ENCODE measurements around the gene ACADL.

The ACADL gene

GRCh38 chr2:210169516-210170195, 55.6 kb downstream of the ACADL start:
- DNase-seq: no peak

GRCh38 chr2:210167227-210167626, 58.0 kb downstream of the ACADL start:
- no peak for DNase-seq

DNA sequence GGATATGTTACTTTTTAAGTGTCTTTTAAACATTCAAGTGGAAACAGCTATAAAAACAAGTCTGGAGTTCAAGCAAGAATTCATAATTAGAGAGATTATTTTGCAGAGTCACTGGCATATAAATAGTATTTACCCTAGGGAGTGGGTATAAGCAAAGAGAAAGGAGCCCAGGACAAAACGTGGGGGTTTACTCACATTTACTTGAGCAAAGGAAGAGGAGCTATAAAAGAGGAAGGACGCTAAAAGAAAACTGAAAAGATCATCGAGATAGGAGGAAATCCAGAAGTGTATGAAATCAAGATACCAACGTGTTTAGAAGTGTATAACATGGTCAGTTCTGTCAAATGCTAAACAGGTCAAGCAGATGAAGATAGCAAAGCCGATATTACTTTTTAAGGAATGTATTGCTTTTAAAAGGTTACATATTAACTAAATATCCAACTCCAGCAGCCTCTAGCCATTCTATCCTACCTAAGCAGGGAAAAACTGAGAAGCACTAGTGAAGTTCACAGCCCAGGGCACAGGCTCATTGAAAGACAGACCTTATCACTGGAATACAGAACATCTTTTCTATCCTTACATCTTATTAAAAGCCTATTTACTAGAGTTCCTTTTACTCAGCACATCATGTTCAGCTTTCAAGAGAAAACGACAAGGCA, 62.7 kb downstream of the ACADL start:
- no peak for DNase-seq

- no peak for DNase-seq
These were observed 66.2 kb downstream of the ACADL start for GRCh38 chr2:210159059-210159458.

DNA sequence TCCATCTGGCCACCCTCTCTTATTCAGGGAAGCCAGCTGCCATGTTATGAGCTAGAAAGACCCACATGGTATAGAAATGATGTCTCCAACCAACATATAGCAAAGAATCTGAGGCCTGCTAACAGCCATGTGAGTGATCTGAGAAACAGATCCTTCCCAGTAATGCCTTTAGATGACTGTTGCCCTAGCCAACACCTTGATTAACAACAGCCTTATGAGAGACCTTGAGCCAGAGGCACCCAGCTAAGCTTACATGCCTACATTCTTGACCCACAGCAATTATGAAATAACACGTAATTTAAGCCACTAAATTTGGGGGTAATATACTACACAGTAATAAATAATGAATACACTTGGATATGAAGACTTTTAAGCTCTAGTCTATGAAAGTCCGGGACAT, 67.0 kb downstream of the ACADL start:
- DNase-seq: no peak

- no peak for DNase-seq
These were observed 67.7 kb downstream of the ACADL start for GRCh38 chr2:210157526-210157925.

DNA sequence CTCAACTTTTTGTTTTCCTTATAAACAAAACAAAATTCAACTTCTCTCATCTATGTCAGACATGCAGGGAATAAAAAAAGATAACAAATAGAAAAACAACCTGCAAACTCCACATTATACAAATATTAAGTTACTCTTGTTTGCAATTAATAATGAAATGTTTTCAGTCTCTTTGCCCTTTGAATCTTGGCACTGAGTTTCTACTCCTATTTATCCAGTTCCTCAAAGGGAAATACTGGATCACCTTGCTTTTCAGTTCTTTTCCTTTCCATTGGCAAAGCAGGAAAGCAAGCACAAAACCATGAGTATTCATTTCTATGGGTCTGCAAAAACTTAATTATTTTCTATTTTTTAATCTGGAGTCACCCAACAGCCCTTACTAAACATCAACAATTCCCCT, 77.6 kb downstream of the ACADL start:
- no peak for DNase-seq

Data from stimulated activated CD8-positive, alpha-beta memory T cell treated with anti-CD3 and anti-CD28 coated beads, Interleukin-4, amount 100 ng/mL, for 48 hours (primary cell).